ENCODE measurements around the gene DCLK3.

DCLK3 gene

GRCh38 chr3:36734742-36735141 is 29.6 kb downstream of the DCLK3 start:
- no peak overlapping the region for H3K27ac ChIP-seq

GRCh38 chr3:36733723-36734122 is 30.6 kb downstream of the DCLK3 start:
- Histone ChIP-seq H3K27me3 (no peaks in the 10 kb centered on the region), H3K36me3 (no peaks in the 10 kb centered on the region), H3K27ac (no peak overlapping the region), H3K9me3 (no peaks in the 10 kb centered on the region), H3K4me3 (ENCODE audit: low read depth in 1 of 2, low read length in 1 of 2) (no peak overlapping the region), H3K4me1 (ENCODE audit: control insufficient read depth in 1 of 2, insufficient read depth in 1 of 2, low read depth in 1 of 2, low read length in 1 of 2) (no peaks in the 10 kb centered on the region)
- TF ChIP-seq CTCF (IDR thresholded peaks at IDR 0.05) = no peak

More at GRCh38 chr3:36734742-36735141, 29.6 kb downstream of the DCLK3 start:
- H3K27me3 ChIP-seq = no peaks in the 10 kb centered on the region
- H3K36me3 ChIP-seq = no peaks in the 10 kb centered on the region
- H3K4me3 ChIP-seq (ENCODE audit: low read depth in 1 of 2, low read length in 1 of 2) = no peak overlapping the region
- TF ChIP-seq CTCF (IDR thresholded peaks at IDR 0.05) = no peak
- no peaks in the 10 kb centered on the region for H3K4me1 ChIP-seq (ENCODE audit: control insufficient read depth in 1 of 2, insufficient read depth in 1 of 2, low read depth in 1 of 2, low read length in 1 of 2)
- H3K9me3 ChIP-seq = no peaks in the 10 kb centered on the region

GRCh38 chr3:36733162-36733696 is 31.1 kb downstream of the DCLK3 start:
- Histone ChIP-seq H3K27ac (no peak overlapping the region), H3K4me3 (ENCODE audit: low read depth in 1 of 2, low read length in 1 of 2) (no peak overlapping the region), H3K9me3 (no peaks in the 10 kb centered on the region), H3K36me3 (no peaks in the 10 kb centered on the region), H3K4me1 (ENCODE audit: control insufficient read depth in 1 of 2, insufficient read depth in 1 of 2, low read depth in 1 of 2, low read length in 1 of 2) (no peaks in the 10 kb centered on the region), H3K27me3 (no peaks in the 10 kb centered on the region)
- TF ChIP-seq CTCF (IDR thresholded peaks at IDR 0.05) = no peak

- Histone ChIP-seq H3K9me3 (no peaks in the 10 kb centered on the region), H3K27ac (no peak overlapping the region), H3K4me3 (ENCODE audit: low read depth in 1 of 2, low read length in 1 of 2) (no peak overlapping the region), H3K4me1 (ENCODE audit: control insufficient read depth in 1 of 2, insufficient read depth in 1 of 2, low read depth in 1 of 2, low read length in 1 of 2) (no peaks in the 10 kb centered on the region), H3K27me3 (no peaks in the 10 kb centered on the region), H3K36me3 (no peaks in the 10 kb centered on the region)
- TF ChIP-seq CTCF (IDR thresholded peaks at IDR 0.05) = no peak
These were observed 33.4 kb downstream of the DCLK3 start for GRCh38 chr3:36730966-36731365.

GRCh38 chr3:36729204-36730056 is 34.9 kb downstream of the DCLK3 start:
- H3K9me3 ChIP-seq = no peaks in the 10 kb centered on the region
- no peak overlapping the region for H3K4me3 ChIP-seq (ENCODE audit: low read depth in 1 of 2, low read length in 1 of 2)
- H3K36me3 ChIP-seq = no peaks in the 10 kb centered on the region
- no peaks in the 10 kb centered on the region for H3K27me3 ChIP-seq
- H3K27ac ChIP-seq = no peak overlapping the region
- no peaks in the 10 kb centered on the region for H3K4me1 ChIP-seq (ENCODE audit: control insufficient read depth in 1 of 2, insufficient read depth in 1 of 2, low read depth in 1 of 2, low read length in 1 of 2)
- TF ChIP-seq CTCF (IDR thresholded peaks at IDR 0.05) = no peak
